GM12892 (cell line): ENCODE measurements around the gene BACH1.

Experiments used
- POLR2A ChIP-seq: IDR thresholded peaks from 2 replicates; pipeline ENCODE4 v1.6.1; 2011; ENCODE audit warnings: low read depth, low read length, control low read depth
- POLR2AphosphoS5 ChIP-seq: IDR thresholded peaks from 2 replicates; pipeline ENCODE4 v1.6.1; 2011; ENCODE audit warnings: low read depth, low read length, control low read depth
- TAF1 ChIP-seq: IDR thresholded peaks from 2 replicates; pipeline ENCODE4 v1.6.1; 2011; ENCODE audit warnings: low read depth, mild to moderate bottlenecking, control low read depth, low read length, borderline replicate concordance

GRCh38 chr21:29315131-29315749 lies 16.5 kb downstream of the BACH1 start:
- TF ChIP-seq POLR2A (peak; percentile 41), POLR2AphosphoS5 (no peak), TAF1 (no peak)
